ENCODE data around the gene PADI3. TPM values are rescaled to one million over a fixed set of nuclear protein-coding genes. Genes with fewer than 3 reads are reported as not detected.

PADI3 gene
- total RNA-seq, 6 donors from 2014 or later = not detected

- WGBS, 2 donors = 53 to 64% methylated on average over 8 of the region's 8 CpGs
- Histone ChIP-seq H3K9me3 (no peaks in the 10 kb centered on the region), H3K36me3 (no peaks in the 10 kb centered on the region), H3K27me3 (no peaks in the 10 kb centered on the region), H3K4me3 (no peak overlapping the region), H3K4me1 (peaks cover 0 to 7% (median 0%) of the 10 kb centered on the region in 4 donors), H3K27ac (peak overlapping the region in 1 of 4 donors; percentile 36)
- DNase-seq (no peak), ATAC-seq (ENCODE audit: low FRiP score in 2 of 2) (no peak)
- TF ChIP-seq POLR2AphosphoS5 (IDR thresholded peaks at IDR 0.05) = no peak
- TF ChIP-seq EP300 (IDR thresholded peaks at IDR 0.05) = no peak
These were observed 60.6 kb downstream of the PADI3 start for GRCh38 chr1:17309426-17310067.

GRCh38 chr1:17310068-17310640 is 61.3 kb downstream of the PADI3 start:
- no peaks in the 10 kb centered on the region for H3K27me3 ChIP-seq
- TF ChIP-seq POLR2AphosphoS5 (IDR thresholded peaks at IDR 0.05) (no peak), EP300 (IDR thresholded peaks at IDR 0.05) (no peak), POLR2A (IDR thresholded peaks at IDR 0.05) (no peak)
- TF ChIP-seq, protein P1, sequence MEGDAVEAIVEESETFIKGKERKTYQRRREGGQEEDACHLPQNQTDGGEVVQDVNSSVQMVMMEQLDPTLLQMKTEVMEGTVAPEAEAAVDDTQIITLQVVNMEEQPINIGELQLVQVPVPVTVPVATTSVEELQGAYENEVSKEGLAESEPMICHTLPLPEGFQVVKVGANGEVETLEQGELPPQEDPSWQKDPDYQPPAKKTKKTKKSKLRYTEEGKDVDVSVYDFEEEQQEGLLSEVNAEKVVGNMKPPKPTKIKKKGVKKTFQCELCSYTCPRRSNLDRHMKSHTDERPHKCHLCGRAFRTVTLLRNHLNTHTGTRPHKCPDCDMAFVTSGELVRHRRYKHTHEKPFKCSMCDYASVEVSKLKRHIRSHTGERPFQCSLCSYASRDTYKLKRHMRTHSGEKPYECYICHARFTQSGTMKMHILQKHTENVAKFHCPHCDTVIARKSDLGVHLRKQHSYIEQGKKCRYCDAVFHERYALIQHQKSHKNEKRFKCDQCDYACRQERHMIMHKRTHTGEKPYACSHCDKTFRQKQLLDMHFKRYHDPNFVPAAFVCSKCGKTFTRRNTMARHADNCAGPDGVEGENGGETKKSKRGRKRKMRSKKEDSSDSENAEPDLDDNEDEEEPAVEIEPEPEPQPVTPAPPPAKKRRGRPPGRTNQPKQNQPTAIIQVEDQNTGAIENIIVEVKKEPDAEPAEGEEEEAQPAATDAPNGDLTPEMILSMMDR (IDR thresholded peaks at IDR 0.05) = no peak
- ATAC-seq (ENCODE audit: low FRiP score in 2 of 2) (no peak), DNase-seq (no peak)
- H3K9me3 ChIP-seq = no peaks in the 10 kb centered on the region
- no peak overlapping the region for H3K4me3 ChIP-seq
- no peaks in the 10 kb centered on the region for H3K36me3 ChIP-seq
- peak overlapping the region in 1 of 4 donors; percentile 36 for H3K27ac ChIP-seq
- WGBS, 2 donors = 39 to 46% methylated on average over 7 of the region's 7 CpGs
- peaks cover 0 to under 1% (median 0%) of the 10 kb centered on the region in 4 donors for H3K4me1 ChIP-seq

DNA sequence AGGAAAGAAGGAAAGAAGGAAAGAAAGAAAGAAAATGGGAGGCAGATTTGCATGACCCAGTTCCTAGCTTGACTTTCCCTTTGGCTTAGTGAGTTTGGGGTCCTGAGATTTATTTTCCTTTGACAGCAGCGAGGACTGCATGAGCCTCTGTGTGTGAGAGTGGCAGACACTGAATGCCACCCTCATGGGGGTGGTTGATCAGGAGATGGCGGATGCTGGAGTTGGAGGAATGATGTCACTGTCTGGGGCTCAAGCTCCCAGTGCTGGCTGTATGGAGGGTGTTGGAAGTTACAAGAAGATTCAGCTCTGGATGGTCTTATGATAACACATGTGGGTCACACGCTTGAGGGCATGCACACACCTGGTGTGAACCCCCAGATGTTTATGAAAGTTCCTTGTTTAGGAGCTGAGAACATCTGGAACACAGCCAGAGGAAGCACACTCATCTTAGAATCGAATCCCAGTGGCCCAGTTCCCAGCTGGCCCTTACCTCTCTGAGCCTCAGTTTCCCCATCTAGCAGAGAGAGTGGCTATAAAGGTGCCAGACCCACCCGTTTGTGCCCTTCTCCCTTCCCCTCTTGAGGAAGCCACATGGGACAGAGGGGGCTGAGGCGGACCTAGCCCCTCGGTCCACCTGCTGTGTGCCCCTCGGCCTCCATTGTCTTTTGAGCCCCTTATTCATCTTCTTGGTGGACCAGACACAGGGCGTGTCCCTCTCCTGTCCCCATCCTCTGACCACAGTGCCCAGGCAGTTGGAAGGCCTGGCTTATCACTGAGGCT is 64.8 kb downstream of the PADI3 start:
- Histone ChIP-seq H3K36me3 (no peaks in the 10 kb centered on the region), H3K4me1 (no peaks in the 10 kb centered on the region), H3K27ac (no peak overlapping the region), H3K4me3 (no peak overlapping the region), H3K9me3 (no peaks in the 10 kb centered on the region), H3K27me3 (no peaks in the 10 kb centered on the region)
- DNase-seq = no peak
- TF ChIP-seq POLR2A (IDR thresholded peaks at IDR 0.05) = no peak
- TF ChIP-seq, protein P1 (IDR thresholded peaks at IDR 0.05) = no peak
- no peak for TF ChIP-seq POLR2AphosphoS5 (IDR thresholded peaks at IDR 0.05)
- TF ChIP-seq EP300 (IDR thresholded peaks at IDR 0.05) = no peak
- WGBS, 2 donors = 76 to 77% methylated on average over 9 of the region's 9 CpGs
- peak in 1 of 2 donors; percentile 52 for ATAC-seq (ENCODE audit: low FRiP score in 2 of 2)

GRCh38 chr1:17314491-17314971 is 65.6 kb downstream of the PADI3 start:
- TF ChIP-seq EP300 (IDR thresholded peaks at IDR 0.05) = no peak
- TF ChIP-seq, protein P1 (IDR thresholded peaks at IDR 0.05) = no peak
- TF ChIP-seq POLR2A (IDR thresholded peaks at IDR 0.05) = no peak
- Histone ChIP-seq H3K36me3 (no peaks in the 10 kb centered on the region), H3K4me1 (no peaks in the 10 kb centered on the region), H3K9me3 (no peaks in the 10 kb centered on the region), H3K27me3 (no peaks in the 10 kb centered on the region), H3K4me3 (no peak overlapping the region), H3K27ac (no peak overlapping the region)
- 65 to 81% methylated on average over 4 to 8 of the region's 9 CpGs for WGBS, 2 donors
- ATAC-seq (ENCODE audit: low FRiP score in 2 of 2) (peak in 1 of 2 donors; percentile 27), DNase-seq (no peak)

DNA sequence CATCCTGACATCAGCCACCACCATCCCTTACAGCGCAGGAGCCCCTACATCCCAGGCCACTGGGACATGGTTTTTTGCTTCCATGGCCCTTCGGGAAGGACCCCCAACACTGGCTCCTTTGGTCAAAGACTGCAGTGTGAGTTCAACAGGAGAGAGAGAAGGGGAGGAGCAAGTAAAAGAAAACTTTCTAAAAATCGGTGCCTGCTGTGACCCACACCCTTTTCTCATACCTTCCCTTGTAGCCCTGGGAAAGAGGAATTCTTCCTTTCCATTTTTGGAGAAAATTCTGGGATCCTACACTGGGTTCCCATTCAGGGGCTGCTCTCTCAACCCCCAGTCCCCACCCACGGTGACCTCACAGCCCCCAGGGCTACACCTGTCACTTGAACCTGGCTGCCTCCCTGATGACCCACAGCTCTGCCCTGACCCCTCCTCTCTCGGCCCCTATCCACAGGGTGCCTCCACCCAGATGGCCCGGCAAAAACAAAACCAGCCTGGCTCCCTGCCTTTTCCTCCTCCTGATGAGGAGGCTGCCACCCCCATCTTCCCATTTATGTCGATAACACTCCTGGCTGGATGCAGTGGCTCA is 66.7 kb downstream of the PADI3 start:
- ATAC-seq (ENCODE audit: low FRiP score in 2 of 2) = no peak
- WGBS, 2 donors = 49 to 53% methylated on average over 7 of the region's 7 CpGs
- DNase-seq = no peak

More for the DNA sequence above, 66.7 kb downstream of the PADI3 start:
- H3K27ac ChIP-seq = no peak overlapping the region
- H3K4me1 ChIP-seq = no peaks in the 10 kb centered on the region
- no peaks in the 10 kb centered on the region for H3K27me3 ChIP-seq
- no peak overlapping the region for H3K4me3 ChIP-seq
- no peaks in the 10 kb centered on the region for H3K36me3 ChIP-seq
- H3K9me3 ChIP-seq = peaks cover 0 to 6% (median 1%) of the 10 kb centered on the region in 4 donors
- TF ChIP-seq, protein P1 (IDR thresholded peaks at IDR 0.05) = no peak
